HFFc6 (cell line): Measurements from ENCODE around the gene DES. TPM values are rescaled to one million over a fixed set of nuclear protein-coding genes. Genes with fewer than 3 reads are reported as not detected.
A peak's percentile ranks its signal among the peaks of the same experiment; 100 is the strongest.

Experiments
- DNase-seq: peaks from one replicate; pipeline ENCODE4 v3.0.0-alpha.2; 2018
- H3K27ac Mint-ChIP-seq: 2 replicates; pipeline ENCODE4 v1.8.0; 2020; ENCODE audit warnings: mild to moderate bottlenecking, mixed read lengths
- H3K27me3 Mint-ChIP-seq: 2 replicates; pipeline ENCODE4 v1.8.0; 2021; ENCODE audit warnings: mild to moderate bottlenecking, moderate library complexity, mixed read lengths; ENCODE audit not compliant: insufficient read depth
- H3K36me3 Mint-ChIP-seq: 2 replicates; pipeline ENCODE4 v1.8.0; 2021; ENCODE audit warnings: low read depth, mixed read lengths
- H3K4me1 Mint-ChIP-seq: 2 replicates; pipeline ENCODE4 v1.8.0; 2020; ENCODE audit warnings: low read depth, mixed read lengths
- H3K4me3 Mint-ChIP-seq: 2 replicates; pipeline ENCODE4 v1.8.0; 2020; ENCODE audit warnings: mild to moderate bottlenecking, moderate library complexity, mixed read lengths
- H3K9me3 Mint-ChIP-seq: 2 replicates; pipeline ENCODE4 v1.8.0; 2020; ENCODE audit warnings: mild to moderate bottlenecking, mixed read lengths
- total RNA-seq, 6 experiments: library from RNA; stranded (reverse); fragmentation: NEBNext Ultra II Directional; extraction: Animal tissue kit (Norgen Biotek cat#: 25700); gene quantifications; 2 replicates in 1 of 6; 3 replicates in 5 of 6; pipeline ENCODE4 v1.2.3, GENCODE V29; 2021
- TF ChIP-seq, protein P1 (sequence below): fragments of 200-600 bp; sonication (generic); IDR thresholded peaks from 2 replicates; pipeline ENCODE4 v1.5.0; 2021; ENCODE audit warnings: antibody characterized with exemption, mild to moderate bottlenecking

DES gene
- total RNA-seq, 6 experiments from 2014 or later, result 0.12 to 0.37 (median 0.19) TPM; not detected in 1

DNA sequence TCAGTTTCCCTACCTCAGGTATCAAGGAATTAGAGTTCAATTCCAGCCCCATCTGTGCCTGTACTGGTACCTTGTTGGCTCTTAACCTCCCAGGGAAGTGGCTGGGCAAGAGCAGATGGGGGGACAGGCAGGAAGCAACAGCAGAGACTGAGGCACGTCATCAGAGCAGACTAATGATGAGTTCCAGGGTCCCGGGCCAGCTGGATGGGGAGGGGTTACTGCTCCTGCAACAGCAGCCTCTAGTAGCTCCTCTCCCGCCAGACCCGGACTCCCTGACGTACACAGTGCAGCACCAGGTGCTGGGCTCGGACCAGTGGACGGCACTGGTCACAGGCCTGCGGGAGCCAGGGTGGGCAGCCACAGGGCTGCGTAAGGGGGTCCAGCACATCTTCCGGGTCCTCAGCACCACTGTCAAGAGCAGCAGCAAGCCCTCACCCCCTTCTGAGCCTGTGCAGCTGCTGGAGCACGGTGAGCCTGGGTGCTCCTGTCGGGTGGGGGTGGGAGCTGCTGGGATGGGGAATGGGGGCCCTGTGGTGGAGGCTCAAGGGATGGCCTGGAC is 54.5 kb downstream of the DES start:
- no peak for DNase-seq
- no peak overlapping the region for H3K27ac Mint-ChIP-seq
- peaks cover 20% of the 10 kb centered on the region; the same call in 1 of the 2 replicates for H3K36me3 Mint-ChIP-seq
- no peaks in the 10 kb centered on the region for H3K9me3 Mint-ChIP-seq
- no peak overlapping the region for H3K4me3 Mint-ChIP-seq
- TF ChIP-seq, protein P1, sequence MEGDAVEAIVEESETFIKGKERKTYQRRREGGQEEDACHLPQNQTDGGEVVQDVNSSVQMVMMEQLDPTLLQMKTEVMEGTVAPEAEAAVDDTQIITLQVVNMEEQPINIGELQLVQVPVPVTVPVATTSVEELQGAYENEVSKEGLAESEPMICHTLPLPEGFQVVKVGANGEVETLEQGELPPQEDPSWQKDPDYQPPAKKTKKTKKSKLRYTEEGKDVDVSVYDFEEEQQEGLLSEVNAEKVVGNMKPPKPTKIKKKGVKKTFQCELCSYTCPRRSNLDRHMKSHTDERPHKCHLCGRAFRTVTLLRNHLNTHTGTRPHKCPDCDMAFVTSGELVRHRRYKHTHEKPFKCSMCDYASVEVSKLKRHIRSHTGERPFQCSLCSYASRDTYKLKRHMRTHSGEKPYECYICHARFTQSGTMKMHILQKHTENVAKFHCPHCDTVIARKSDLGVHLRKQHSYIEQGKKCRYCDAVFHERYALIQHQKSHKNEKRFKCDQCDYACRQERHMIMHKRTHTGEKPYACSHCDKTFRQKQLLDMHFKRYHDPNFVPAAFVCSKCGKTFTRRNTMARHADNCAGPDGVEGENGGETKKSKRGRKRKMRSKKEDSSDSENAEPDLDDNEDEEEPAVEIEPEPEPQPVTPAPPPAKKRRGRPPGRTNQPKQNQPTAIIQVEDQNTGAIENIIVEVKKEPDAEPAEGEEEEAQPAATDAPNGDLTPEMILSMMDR, result no peak
- H3K27me3 Mint-ChIP-seq, result no peaks in the 10 kb centered on the region; the same call in none of the 2 replicates
- H3K4me1 Mint-ChIP-seq, result peaks cover 25% of the 10 kb centered on the region

DNA sequence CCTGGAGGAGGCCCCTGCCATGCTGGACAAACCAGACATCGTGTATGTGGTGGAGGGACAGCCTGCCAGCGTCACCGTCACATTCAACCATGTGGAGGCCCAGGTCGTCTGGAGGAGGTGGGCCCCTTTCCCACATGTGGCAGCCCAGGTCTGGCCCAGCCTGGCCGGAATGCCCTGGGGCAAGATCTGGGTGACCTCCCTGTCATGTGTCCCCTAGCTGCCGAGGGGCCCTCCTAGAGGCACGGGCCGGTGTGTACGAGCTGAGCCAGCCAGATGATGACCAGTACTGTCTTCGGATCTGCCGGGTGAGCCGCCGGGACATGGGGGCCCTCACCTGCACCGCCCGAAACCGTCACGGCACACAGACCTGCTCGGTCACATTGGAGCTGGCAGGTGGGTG is 55.3 kb downstream of the DES start:
- DNase-seq, result no peak
- H3K36me3 Mint-ChIP-seq, result peaks cover 21% of the 10 kb centered on the region; the same call in 1 of the 2 replicates
- peaks cover 23% of the 10 kb centered on the region for H3K4me1 Mint-ChIP-seq
- no peaks in the 10 kb centered on the region for H3K9me3 Mint-ChIP-seq
- no peak overlapping the region for H3K4me3 Mint-ChIP-seq
- no peaks in the 10 kb centered on the region; the same call in none of the 2 replicates for H3K27me3 Mint-ChIP-seq
- TF ChIP-seq, protein P1, result no peak
- no peak overlapping the region for H3K27ac Mint-ChIP-seq

DNA sequence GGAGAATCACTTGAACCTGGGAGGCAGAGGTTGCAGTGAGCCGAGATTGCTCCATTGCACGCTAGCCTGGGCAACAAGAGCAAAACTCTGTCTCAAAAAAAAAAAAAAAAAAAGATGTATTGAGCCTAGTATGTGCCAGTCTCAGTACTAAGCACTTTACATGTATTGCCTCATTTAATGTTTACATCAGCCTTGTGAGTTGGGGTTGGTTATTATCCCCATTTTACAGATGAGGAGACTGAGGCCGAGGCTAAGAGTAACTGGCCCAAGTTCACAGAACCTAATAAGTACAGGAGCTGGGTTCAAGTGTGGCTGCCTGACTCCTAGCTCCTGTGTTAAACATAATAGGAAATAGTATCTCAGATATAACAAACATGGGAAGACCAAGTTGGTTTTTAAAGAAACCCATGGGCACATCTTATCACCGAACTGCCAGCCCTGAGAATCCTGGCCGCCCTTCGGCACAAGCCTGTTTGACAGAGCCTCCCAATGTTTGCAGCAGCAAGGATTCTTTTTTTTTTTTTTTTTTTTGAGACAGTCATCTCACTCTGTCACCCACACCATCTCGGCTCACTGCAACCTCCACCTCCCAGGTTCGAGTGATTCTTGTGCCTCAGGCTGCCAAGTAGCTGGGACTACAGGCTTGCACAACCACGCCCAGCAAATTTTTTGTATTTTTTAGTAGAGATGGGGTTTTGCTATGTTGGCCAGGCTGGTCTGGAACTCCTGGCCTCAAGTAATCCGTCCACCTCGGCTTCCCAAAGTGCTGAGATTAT is 56.3 kb downstream of the DES start:
- no peaks in the 10 kb centered on the region for H3K9me3 Mint-ChIP-seq
- H3K4me1 Mint-ChIP-seq, result peaks cover 18% of the 10 kb centered on the region
- no peaks in the 10 kb centered on the region; the same call in none of the 2 replicates for H3K27me3 Mint-ChIP-seq

DNA sequence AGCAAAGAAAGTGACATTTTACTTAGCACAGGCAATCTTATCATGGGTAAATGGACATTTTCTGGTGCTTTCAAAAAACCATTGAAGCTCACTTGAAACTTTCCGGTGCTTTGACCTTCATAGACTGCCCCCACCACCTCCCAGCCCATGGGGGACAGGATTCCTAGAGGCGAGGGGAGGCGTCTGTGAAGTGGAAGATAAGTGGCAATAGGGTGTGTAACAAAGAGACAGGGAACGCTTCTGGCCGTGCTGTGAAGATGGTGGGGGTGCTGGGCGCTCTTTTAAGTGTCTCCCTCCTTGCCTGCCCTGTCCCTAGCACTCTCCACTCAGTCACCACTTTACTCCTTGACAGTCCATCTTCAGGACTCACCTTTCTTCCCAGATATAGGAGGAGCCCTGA is 57.1 kb downstream of the DES start:
- H3K4me3 Mint-ChIP-seq, result no peak overlapping the region
- no peaks in the 10 kb centered on the region for H3K9me3 Mint-ChIP-seq
- TF ChIP-seq, protein P1, result no peak
- H3K27me3 Mint-ChIP-seq, result no peaks in the 10 kb centered on the region; the same call in none of the 2 replicates
- H3K4me1 Mint-ChIP-seq, result peaks cover 14% of the 10 kb centered on the region
- DNase-seq, result no peak
- H3K36me3 Mint-ChIP-seq, result peaks cover 15% of the 10 kb centered on the region; the same call in 1 of the 2 replicates
- peak overlapping the region; percentile 48; the same call in 1 of the 2 replicates for H3K27ac Mint-ChIP-seq

More for the DNA sequence above, 56.3 kb downstream of the DES start:
- Mint-ChIP-seq H3K4me3 (no peak overlapping the region), H3K27ac (no peak overlapping the region), H3K36me3 (peaks cover 20% of the 10 kb centered on the region; the same call in 1 of the 2 replicates)
- TF ChIP-seq, protein P1, result no peak
- DNase-seq, result no peak

DNA sequence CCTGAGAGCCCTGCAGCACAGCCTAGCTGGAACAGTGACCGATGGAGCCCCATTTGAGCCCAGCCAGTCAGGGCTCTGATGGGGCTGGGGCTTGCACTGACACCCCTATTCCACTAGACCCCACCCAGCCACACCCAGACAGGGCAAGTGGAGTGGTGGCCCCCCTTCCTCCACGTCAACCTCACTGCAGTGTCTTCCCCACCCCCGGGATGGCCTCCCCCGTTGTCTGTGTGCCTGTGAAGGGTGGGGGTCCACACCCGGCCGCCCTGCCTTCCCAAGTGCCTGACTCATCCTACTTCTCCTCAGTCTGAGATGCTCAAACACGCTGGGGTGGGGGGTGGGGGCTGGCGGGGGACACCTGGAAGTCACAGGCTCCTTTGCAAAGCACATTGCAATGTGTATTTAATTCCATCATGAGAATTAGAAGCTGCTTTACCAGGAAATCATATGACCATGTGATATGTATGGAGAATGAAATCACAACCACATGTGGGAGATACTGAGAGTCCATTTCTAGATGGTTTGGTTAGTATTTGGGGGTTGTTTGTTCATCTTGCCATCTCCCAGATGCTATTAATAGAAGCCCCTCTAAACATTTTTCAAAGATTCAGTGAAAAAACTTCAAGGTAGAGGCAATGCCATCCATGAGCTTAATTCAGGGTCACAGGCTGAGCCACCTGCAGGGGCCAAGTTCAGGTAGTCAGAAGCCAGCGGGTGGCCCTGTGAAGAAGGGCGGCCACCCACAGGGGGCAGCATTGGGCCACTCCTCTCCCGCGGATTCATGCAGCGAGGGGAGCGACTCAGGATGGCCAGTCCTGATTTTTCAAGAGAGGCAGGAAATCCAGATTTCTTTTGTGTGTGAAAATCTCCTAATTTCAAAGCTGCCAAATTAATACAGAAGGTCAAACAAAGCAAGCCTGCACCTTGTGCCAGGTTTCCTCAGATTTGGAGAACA is 57.8 kb downstream of the DES start:
- DNase-seq, result peak; percentile 23
- peak overlapping the region; percentile 48; the same call in 1 of the 2 replicates for H3K27ac Mint-ChIP-seq
- peaks cover 4% of the 10 kb centered on the region for H3K27me3 Mint-ChIP-seq
- peaks cover 12% of the 10 kb centered on the region; the same call in 1 of the 2 replicates for H3K36me3 Mint-ChIP-seq
- TF ChIP-seq, protein P1, result peak; percentile 87
- H3K9me3 Mint-ChIP-seq, result no peaks in the 10 kb centered on the region
- no peak overlapping the region for H3K4me3 Mint-ChIP-seq
- H3K4me1 Mint-ChIP-seq, result peaks cover 14% of the 10 kb centered on the region
